H1 (cell line): ENCODE measurements around the gene S100G. TPM values are rescaled to one million over a fixed set of nuclear protein-coding genes. Genes with fewer than 3 reads are reported as not detected.
"Not testable (repeated sequence)": the region's sequence is repeated elsewhere in the genome, so short reads cannot be mapped to it uniquely, and the experiment has no call there.

Experiments used
- CTCF ChIA-PET: fragments of 300-600 bp; sonication (Branson Sonifier 250); formaldehyde crosslinking; loops from one replicate; lab custom pipeline; 2021; ENCODE audit not compliant: partially characterized antibody; lab: Charles Lee
- POLR2A ChIA-PET: fragments of 300-600 bp; sonication (Branson Sonifier 250); formaldehyde crosslinking; loops from one replicate; lab custom pipeline; 2021; ENCODE audit warnings: inconsistent platforms; ENCODE audit not compliant: partially characterized antibody; lab: Charles Lee
- DNase-seq, 2 experiments: peaks; one replicate each; pipeline versions ENCODE4 v3.0.0 to v3.0.0-alpha.2; 2010 to 2022; ENCODE audit warnings: low spot score in 2 of 2, low read depth in 1 of 2, mixed read lengths in 1 of 2
- FAIRE-seq: peaks from 2 replicates; lab custom pipeline; 2011; peaks lifted over from hg19 to GRCh38; lab: Jason Lieb, UNC
- H2AFZ ChIP-seq: 2 replicates; pipeline ENCODE4 v1.8.1; 2012; ENCODE audit warnings: low read length, inconsistent platforms
- H2AK5ac ChIP-seq: 2 replicates; pipeline ENCODE4 v1.6.1; 2013; ENCODE audit warnings: low read depth, low read length
- H2BK120ac ChIP-seq: replicated peaks from 2 replicates; pipeline ENCODE3; 2013; ENCODE audit warnings: low read depth, low read length, inconsistent platforms
- H2BK12ac ChIP-seq: 2 replicates; pipeline ENCODE4 v1.6.1; 2013; ENCODE audit warnings: low read depth, low read length
- H2BK15ac ChIP-seq: 2 replicates; pipeline ENCODE4 v1.6.1; 2013; ENCODE audit warnings: low read length
- H2BK20ac ChIP-seq: 2 replicates; pipeline ENCODE4 v1.6.1; 2013; ENCODE audit warnings: low read length
- H2BK5ac ChIP-seq: 2 replicates; pipeline ENCODE4 v1.6.1; 2013; ENCODE audit warnings: low read depth, low read length
- H3K14ac ChIP-seq: 2 replicates; pipeline ENCODE4 v1.6.1; 2013; ENCODE audit warnings: inconsistent platforms; ENCODE audit not compliant: insufficient read length
- H3K18ac ChIP-seq: 2 replicates; pipeline ENCODE4 v1.6.1; 2013; ENCODE audit warnings: low read length; ENCODE audit errors: extremely low read depth
- H3K23ac ChIP-seq: 2 replicates; pipeline ENCODE4 v1.6.1; 2013; ENCODE audit warnings: inconsistent platforms; ENCODE audit not compliant: insufficient read length
- H3K23me2 ChIP-seq: 2 replicates; pipeline ENCODE4 v1.6.1; 2013; ENCODE audit warnings: low read depth, low read length
- H3K27ac ChIP-seq: 2 replicates; pipeline ENCODE4 v1.6.1; 2011; ENCODE audit warnings: low read depth, low read length, inconsistent platforms
- H3K27me3 ChIP-seq, 4 experiments: replicated peaks in 1 of 4; 1 replicate in 1 of 4; 2 replicates in 3 of 4; pipeline versions ENCODE4 v1.6.1 to v1.8.1; 2011 to 2013; ENCODE audit warnings: low read length in 3 of 4, mild to moderate bottlenecking in 3 of 4, inconsistent platforms in 2 of 4, mixed read lengths in 2 of 4, moderate library complexity in 1 of 4; ENCODE audit not compliant: control insufficient read depth in 3 of 4, insufficient read depth in 3 of 4; ENCODE audit errors: extremely low read depth in 1 of 4
- H3K36me3 ChIP-seq, 4 experiments: 2 replicates each; pipeline versions ENCODE4 v1.6.1 to v1.8.1; 2011 to 2013; ENCODE audit warnings: mild to moderate bottlenecking in 4 of 4, low read length in 3 of 4, moderate library complexity in 2 of 4, control low read depth in 1 of 4, inconsistent platforms in 1 of 4; ENCODE audit not compliant: insufficient read depth in 4 of 4, control insufficient read depth in 2 of 4
- H3K4ac ChIP-seq: replicated peaks from 2 replicates; pipeline ENCODE3; 2013; ENCODE audit warnings: low read length, low read depth, mixed read lengths, inconsistent platforms; ENCODE audit not compliant: insufficient read length
- H3K4me1 ChIP-seq, 4 experiments: replicated peaks in 1 of 4; 1 replicate in 1 of 4; 2 replicates in 3 of 4; pipeline versions ENCODE4 v1.6.1 to v1.8.1; 2011 to 2013; ENCODE audit warnings: low read length in 3 of 4, inconsistent platforms in 2 of 4, mixed read lengths in 1 of 4; ENCODE audit not compliant: insufficient read depth in 4 of 4, control insufficient read depth in 3 of 4
- H3K4me2 ChIP-seq, 2 experiments: 2 replicates each; pipeline versions ENCODE4 v1.6.1 to v1.8.1; 2011 to 2013; ENCODE audit warnings: low read depth in 2 of 2, low read length in 2 of 2, control low read depth in 1 of 2, inconsistent platforms in 1 of 2, mild to moderate bottlenecking in 1 of 2; ENCODE audit not compliant: insufficient read depth in 1 of 2
- H3K4me3 ChIP-seq, 4 experiments: fragments of 200-600, 300-600 bp in 1 of 4; sonication (generic), shearing (Covaris generic), sonication (Bioruptor Twin) in 1 of 4; 2 replicates each; pipeline versions ENCODE4 v1.5.1 to v1.8.1; 2011 to 2016; ENCODE audit warnings: low read length in 4 of 4, low read depth in 3 of 4, control low read depth in 2 of 4, inconsistent platforms in 2 of 4, mild to moderate bottlenecking in 2 of 4, mixed read lengths in 1 of 4, moderate library complexity in 1 of 4; ENCODE audit not compliant: insufficient read depth in 2 of 4; ENCODE audit errors: extremely low read depth in 1 of 4
- H3K56ac ChIP-seq: replicated peaks from 2 replicates; pipeline ENCODE3; 2013; ENCODE audit warnings: low read depth, mild to moderate bottlenecking, mixed read lengths, low read length, inconsistent platforms; ENCODE audit not compliant: insufficient read length
- H3K79me1 ChIP-seq: 2 replicates; pipeline ENCODE4 v1.6.1; 2013; ENCODE audit warnings: low read depth, low read length, control low read depth
- H3K79me2 ChIP-seq, 2 experiments: 2 replicates each; pipeline versions ENCODE4 v1.6.1 to v1.8.1; 2012 to 2013; ENCODE audit warnings: low read length in 2 of 2, mild to moderate bottlenecking in 2 of 2, inconsistent platforms in 1 of 2; ENCODE audit not compliant: insufficient read depth in 2 of 2, control insufficient read depth in 1 of 2
- H3K9ac ChIP-seq, 4 experiments: replicated peaks in 1 of 4; 1 replicate in 1 of 4; 2 replicates in 3 of 4; pipeline versions ENCODE4 v1.6.1 to v1.8.1; 2011 to 2013; ENCODE audit warnings: low read depth in 3 of 4, low read length in 3 of 4, control low read depth in 2 of 4, mild to moderate bottlenecking in 2 of 4, moderate library complexity in 2 of 4, inconsistent platforms in 1 of 4; ENCODE audit errors: extremely low read depth in 1 of 4
- H3K9me3 ChIP-seq, 2 experiments: 2 replicates each; pipeline versions ENCODE4 v1.6.1 to v1.8.1; 2012 to 2013; ENCODE audit warnings: mild to moderate bottlenecking in 2 of 2, moderate library complexity in 2 of 2, control low read depth in 1 of 2, inconsistent platforms in 1 of 2, low read depth in 1 of 2, low read length in 1 of 2, mixed read lengths in 1 of 2; ENCODE audit not compliant: insufficient read depth in 2 of 2
- H4K20me1 ChIP-seq, 2 experiments: replicated peaks in 1 of 2; 2 replicates each; pipeline versions ENCODE3 to v1.8.1; 2011 to 2013; ENCODE audit warnings: inconsistent platforms in 2 of 2, low read length in 2 of 2, mild to moderate bottlenecking in 1 of 2; ENCODE audit not compliant: insufficient read depth in 2 of 2, control insufficient read depth in 1 of 2
- H4K5ac ChIP-seq: 2 replicates; pipeline ENCODE4 v1.6.1; 2013; ENCODE audit warnings: low read length, low read depth, mixed read lengths, inconsistent platforms; ENCODE audit not compliant: insufficient read length
- H4K8ac ChIP-seq: 2 replicates; pipeline ENCODE4 v1.8.0; 2013; ENCODE audit warnings: mild to moderate bottlenecking, moderate library complexity, low read length, inconsistent platforms; ENCODE audit not compliant: insufficient read depth; ENCODE audit errors: extremely low read depth
- H4K91ac ChIP-seq: replicated peaks from 2 replicates; pipeline ENCODE3; 2013; ENCODE audit warnings: low read length, mixed read lengths, inconsistent platforms; ENCODE audit not compliant: insufficient read length
- KDM4A ChIP-seq: IDR thresholded peaks from one replicate; pipeline ENCODE4 v1.7.1; 2012; ENCODE audit warnings: low read depth, mild to moderate bottlenecking, moderate library complexity, low read length, inconsistent platforms; ENCODE audit not compliant: severe bottlenecking
- NRF1 ChIP-seq: IDR thresholded peaks from 2 replicates; pipeline ENCODE4 v1.6.1; 2011; ENCODE audit warnings: mild to moderate bottlenecking, low read depth, low read length, improper control_type of control experiment
- SAP30 ChIP-seq: fragments of 300-600 bp; sonication (generic); IDR thresholded peaks from 2 replicates; pipeline ENCODE4 v1.7.1; 2012; ENCODE audit warnings: low read length, moderate library complexity, mild to moderate bottlenecking, inconsistent platforms; ENCODE audit not compliant: insufficient read depth, insufficient replicate concordance
- TBP ChIP-seq: IDR thresholded peaks from 2 replicates; pipeline ENCODE4 v1.6.1; 2011; ENCODE audit warnings: low read depth, low read length, improper control_type of control experiment
- WGBS, 2 experiments: shearing (Covaris generic) in 1 of 2; methylation state at CpG; one replicate each; pipeline versions ENCODE4 v1.1.6 to v1.1.7; 2013 to 2015; ENCODE audit warnings: low lambda C conversion rate in 2 of 2, mixed read lengths in 2 of 2, inconsistent platforms in 1 of 2, low coverage in 1 of 2, missing lambda C conversion rate in 1 of 2; ENCODE audit not compliant: insufficient replicate concordance in 2 of 2, insufficient coverage in 1 of 2, insufficient read length in 1 of 2; ENCODE audit errors: extremely low coverage in 1 of 2, missing lambda C conversion rate in 1 of 2; 5-methylcytosine and 5-hydroxymethylcytosine counted together
- polyA plus RNA-seq, 7 experiments: library from polyadenylated mRNA; depleted of rRNA in 3 of 7; stranded (reverse) in 5 of 7; unstranded in 2 of 7; fragments of >200 nt in 5 of 7; fragments of 200-250 nt in 2 of 7; gene quantifications; 1 replicate in 5 of 7; 2 replicates in 1 of 7; 4 replicates in 1 of 7; pipeline versions ENCODE4 v1.2.1 to v1.2.3, GENCODE V29; 2011 to 2013; ENCODE audit warnings: missing spikeins in 2 of 7, mixed read lengths in 2 of 7
- total RNA-seq: library from RNA; stranded (reverse); fragmentation: NEBNext Ultra II Directional; extraction: Animal tissue kit (Norgen Biotek cat#: 25700); gene quantifications from 2 replicates; pipeline ENCODE4 v1.2.1, GENCODE V29; 2021
- TF ChIP-seq, protein P1 (sequence below): IDR thresholded peaks from 2 replicates; pipeline ENCODE4 v1.6.1; 2011; ENCODE audit warnings: low read depth, mild to moderate bottlenecking, low read length; ENCODE audit not compliant: insufficient read depth

The S100G gene
- total and polyA plus RNA-seq, 2 of the 8 experiments (the other 6 are each of a cell fraction or from before 2014, with no cell fraction given) = not detected

DNA sequence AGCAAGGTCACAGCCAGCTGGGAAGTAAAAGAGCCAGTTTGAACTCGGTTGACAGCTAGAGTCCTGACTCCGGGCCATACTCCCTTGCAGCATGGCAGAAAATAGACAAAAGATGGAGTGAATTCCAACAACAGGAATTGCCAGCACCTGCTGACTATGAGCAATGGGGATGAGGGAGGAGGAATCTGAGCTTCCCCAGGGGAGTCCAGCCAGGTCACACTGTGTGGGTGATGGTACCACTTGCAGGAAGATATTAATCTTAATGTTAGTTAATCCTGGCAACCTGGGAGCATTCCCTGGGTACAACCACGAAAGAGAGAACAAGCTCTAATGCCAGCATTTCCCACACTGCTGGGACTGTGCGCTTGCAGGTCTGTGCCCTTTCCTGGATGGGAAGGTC, 48.1 kb upstream of the S100G start (continued):
- TF ChIP-seq SAP30 (no peak), NRF1 (no peak), KDM4A (no peak), TBP (no peak)
- TF ChIP-seq, protein P1, sequence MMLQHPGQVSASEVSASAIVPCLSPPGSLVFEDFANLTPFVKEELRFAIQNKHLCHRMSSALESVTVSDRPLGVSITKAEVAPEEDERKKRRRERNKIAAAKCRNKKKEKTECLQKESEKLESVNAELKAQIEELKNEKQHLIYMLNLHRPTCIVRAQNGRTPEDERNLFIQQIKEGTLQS = no peak

DNA sequence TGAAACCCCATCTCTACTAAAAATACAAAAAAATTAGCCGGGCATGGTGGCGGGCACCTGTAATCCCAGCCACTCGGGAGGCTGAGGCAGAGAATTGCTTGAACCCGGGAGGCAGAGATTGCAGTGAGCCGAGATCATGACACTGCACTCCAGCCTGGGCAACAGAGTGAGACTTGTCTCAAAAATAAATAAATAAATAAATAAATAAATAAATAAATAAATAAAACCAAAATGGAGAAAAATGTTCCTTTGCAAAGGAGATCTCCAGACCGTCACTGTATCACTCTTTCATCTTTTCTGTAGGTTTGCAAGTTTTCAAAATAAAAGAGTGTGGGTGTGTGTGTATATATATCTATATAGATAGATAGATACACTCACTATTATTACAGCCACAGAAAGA, 46.7 kb upstream of the S100G start:
- H2BK5ac ChIP-seq, H3K14ac ChIP-seq, H3K27me3 ChIP-seq, CTCF ChIA-PET, H3K23me2 ChIP-seq, H3K4me1 ChIP-seq, H3K79me2 ChIP-seq, POLR2A ChIA-PET, H4K91ac ChIP-seq, DNase-seq, H2AFZ ChIP-seq, H3K4me2 ChIP-seq, H2BK120ac ChIP-seq, H3K23ac ChIP-seq, H3K9ac ChIP-seq, H3K56ac ChIP-seq, FAIRE-seq, H4K5ac ChIP-seq, H4K8ac ChIP-seq, H4K20me1 ChIP-seq, H3K79me1 ChIP-seq, H3K27ac ChIP-seq, H3K9me3 ChIP-seq, H3K4ac ChIP-seq, H3K4me3 ChIP-seq, H2AK5ac ChIP-seq, H3K18ac ChIP-seq, H2BK20ac ChIP-seq, H2BK15ac ChIP-seq, H2BK12ac ChIP-seq: not testable (repeated sequence)
- H3K36me3 ChIP-seq = peaks cover 0 to 12% (median 3%) of the 10 kb centered on the region in 4 experiments; a peak in 4 of 8 replicates
- 95% methylated on average over 6 of the region's 6 CpGs; no CpG with 5 or more reads in 1 of the 2 experiments for WGBS, 2 experiments
